T-cell (primary cell): Measurements from ENCODE around the gene GFRA1. TPM values are rescaled to one million over a fixed set of nuclear protein-coding genes. Genes with fewer than 3 reads are reported as not detected.
"Not testable (repeated sequence)": the region's sequence is repeated elsewhere in the genome, so short reads cannot be mapped to it uniquely, and the experiment has no call there.

Experiments
- ATAC-seq, 4 experiments: fragments of 200-7000 bp in 3 of 4; fragments of 150-1000 bp in 1 of 4; cut with Tn5 transposase; replicated peaks in 1 of 4; 1 replicate in 3 of 4; 2 replicates in 1 of 4; pipeline ENCODE4 v1.10.0; 2021; ENCODE audit warnings: moderate library complexity in 3 of 4, mild to moderate bottlenecking in 2 of 4, moderate number of reproducible peaks in 1 of 4
- CTCF ChIA-PET, 2 donors: fragments of 300-600 bp; sonication (Branson Sonifier 250); formaldehyde crosslinking; loops; one replicate each; lab custom pipeline; 2022; ENCODE audit warnings: antibody characterized with exemption in 2 of 2; lab: Charles Lee
- POLR2A ChIA-PET, 2 donors: fragments of 300-600 bp; sonication (Branson Sonifier 250); formaldehyde crosslinking; loops; one replicate each; lab custom pipeline; 2022; ENCODE audit warnings: antibody characterized with exemption in 2 of 2; lab: Charles Lee
- DNase-seq, 35 experiments: peaks; one replicate each; pipeline versions ENCODE4 v3.0.0 to v3.0.0-alpha.2; 2013 to 2023
- H3K27ac ChIP-seq: one replicate; pipeline ENCODE4 v1.5.1; 2013; ENCODE audit warnings: low read length
- H3K27me3 ChIP-seq, 2 experiments: replicated peaks in 1 of 2; 1 replicate in 1 of 2; 2 replicates in 1 of 2; pipeline versions ENCODE4 v1.6.1 to v1.7.0; 2013; ENCODE audit warnings: low read length in 1 of 2, mixed read lengths in 1 of 2; ENCODE audit not compliant: control insufficient read depth in 2 of 2, insufficient read depth in 2 of 2; ENCODE audit errors: extremely low read depth in 1 of 2
- H3K36me3 ChIP-seq, 2 donors: 1 replicate in 1 of 2; 2 replicates in 1 of 2; pipeline versions ENCODE4 v1.6.1 to v1.7.0; 2013; ENCODE audit warnings: low read length in 1 of 2; ENCODE audit not compliant: control insufficient read depth in 2 of 2, insufficient read depth in 1 of 2; ENCODE audit errors: extremely low read depth in 1 of 2
- H3K4me1 ChIP-seq, 2 experiments: 1 replicate in 1 of 2; 2 replicates in 1 of 2; pipeline versions ENCODE4 v1.6.1 to v1.7.0; 2013; ENCODE audit warnings: low read length in 2 of 2, mixed read lengths in 1 of 2; ENCODE audit not compliant: insufficient read depth in 2 of 2, control insufficient read depth in 1 of 2; ENCODE audit errors: extremely low read depth in 1 of 2
- H3K4me3 ChIP-seq, 2 donors: 1 replicate in 1 of 2; 2 replicates in 1 of 2; pipeline versions ENCODE4 v1.5.1 to v1.7.0; 2013; ENCODE audit warnings: mild to moderate bottlenecking in 2 of 2, low read length in 1 of 2, moderate library complexity in 1 of 2; ENCODE audit not compliant: control insufficient read depth in 1 of 2; ENCODE audit errors: extremely low read depth in 1 of 2
- H3K9me3 ChIP-seq: 2 replicates; pipeline ENCODE4 v1.7.0; 2013
- H3K27ac Mint-ChIP-seq, 2 donors: one replicate each; pipeline ENCODE4 v1.8.0; 2020 to 2021; ENCODE audit warnings: mild to moderate bottlenecking in 2 of 2, mixed read lengths in 2 of 2
- H3K27me3 Mint-ChIP-seq, 2 donors: one replicate each; pipeline ENCODE4 v1.8.0; 2021 to 2022; ENCODE audit warnings: mixed read lengths in 2 of 2
- H3K36me3 Mint-ChIP-seq: one replicate; pipeline ENCODE4 v1.8.0; 2021; ENCODE audit warnings: mixed read lengths
- H3K4me1 Mint-ChIP-seq, 3 donors: one replicate each; pipeline ENCODE4 v1.8.0; 2020 to 2022; ENCODE audit warnings: mixed read lengths in 3 of 3, mild to moderate bottlenecking in 1 of 3
- H3K4me3 Mint-ChIP-seq, 3 donors: one replicate each; pipeline ENCODE4 v1.8.0; 2020 to 2022; ENCODE audit warnings: mild to moderate bottlenecking in 3 of 3, mixed read lengths in 3 of 3, moderate library complexity in 3 of 3
- H3K9me3 Mint-ChIP-seq, 3 donors: one replicate each; pipeline ENCODE4 v1.8.0; 2020 to 2022; ENCODE audit warnings: mixed read lengths in 3 of 3
- WGBS: methylation state at CpG from one replicate; pipeline ENCODE4 v1.1.5; 2013; ENCODE audit warnings: missing lambda C conversion rate; ENCODE audit not compliant: insufficient coverage; 5-methylcytosine and 5-hydroxymethylcytosine counted together
- total RNA-seq, 35 experiments: library from RNA in 6 of 35; stranded (reverse) in 6 of 35; fragments of 120-200 nt in 1 of 35; gene quantifications; one replicate each; pipeline versions ENCODE4 v1.2.1 to v1.2.4 and lab custom pipeline; 2013 to 2026

GFRA1 gene
- total RNA-seq, 5 donors from 2014 or later (not counting 1 experiment from before 2014, with no cell fraction given) = 0.03 to 0.25 (median 0.20) TPM; not detected in 2

GRCh38 chr10:116053009-116053730 lies 219.8 kb downstream of the GFRA1 start:
- H3K27ac ChIP-seq, POLR2A ChIA-PET, H3K4me1 ChIP-seq, H3K4me3 Mint-ChIP-seq, ATAC-seq, H3K4me1 Mint-ChIP-seq, H3K27me3 ChIP-seq, H3K9me3 Mint-ChIP-seq, H3K27me3 Mint-ChIP-seq, CTCF ChIA-PET, H3K4me3 ChIP-seq, H3K9me3 ChIP-seq, H3K36me3 ChIP-seq, H3K27ac Mint-ChIP-seq, DNase-seq, H3K36me3 Mint-ChIP-seq: not testable (repeated sequence)
- WGBS = no CpG with 5 or more reads among the region's 3 CpGs

- no CpG with 5 or more reads among the region's 3 CpGs for WGBS
- H3K4me1 Mint-ChIP-seq, H3K27ac Mint-ChIP-seq, H3K4me1 ChIP-seq, H3K4me3 Mint-ChIP-seq, H3K27me3 Mint-ChIP-seq, H3K27ac ChIP-seq, H3K4me3 ChIP-seq, CTCF ChIA-PET, DNase-seq, POLR2A ChIA-PET, H3K9me3 ChIP-seq, ATAC-seq, H3K9me3 Mint-ChIP-seq, H3K36me3 ChIP-seq, H3K27me3 ChIP-seq, H3K36me3 Mint-ChIP-seq: not testable (repeated sequence)
Measured at GRCh38 chr10:116052522-116052921, 220.5 kb downstream of the GFRA1 start.

GRCh38 chr10:116049974-116050304 lies 223.1 kb downstream of the GFRA1 start:
- H3K9me3 Mint-ChIP-seq = peaks cover 3 to 4% (median 4%) of the 10 kb centered on the region in 3 donors
- Histone ChIP-seq H3K36me3 (no peaks in the 10 kb centered on the region), H3K4me3 (no peak overlapping the region), H3K4me1 (no peaks in the 10 kb centered on the region), H3K27me3 (no peaks in the 10 kb centered on the region), H3K9me3 (no peaks in the 10 kb centered on the region), H3K27ac (no peak overlapping the region)
- no peak overlapping the region for H3K4me3 Mint-ChIP-seq
- ChIA-PET CTCF (no interaction called here), POLR2A (no interaction called here)
- no peaks in the 10 kb centered on the region for H3K4me1 Mint-ChIP-seq
- H3K27ac Mint-ChIP-seq = no peak overlapping the region
- DNase-seq (no peak), ATAC-seq (no peak)
- no peaks in the 10 kb centered on the region for H3K36me3 Mint-ChIP-seq
- WGBS = 69% methylated on average over 5 of the region's 5 CpGs
- H3K27me3 Mint-ChIP-seq = no peaks in the 10 kb centered on the region

GRCh38 chr10:116049158-116049973 lies 223.6 kb downstream of the GFRA1 start:
- Mint-ChIP-seq H3K4me3 (no peak overlapping the region), H3K27ac (no peak overlapping the region), H3K4me1 (no peaks in the 10 kb centered on the region), H3K36me3 (no peaks in the 10 kb centered on the region), H3K9me3 (peaks cover 3 to 4% (median 4%) of the 10 kb centered on the region in 3 donors), H3K27me3 (no peaks in the 10 kb centered on the region)
- no peaks in the 10 kb centered on the region for H3K36me3 ChIP-seq
- WGBS = 82% methylated on average over 5 of the region's 10 CpGs
- no peaks in the 10 kb centered on the region for H3K27me3 ChIP-seq
- no peaks in the 10 kb centered on the region for H3K4me1 ChIP-seq
- DNase-seq (no peak), ATAC-seq (no peak)
- no peak overlapping the region for H3K4me3 ChIP-seq
- ChIA-PET CTCF (no interaction called here), POLR2A (no interaction called here)
- no peaks in the 10 kb centered on the region for H3K9me3 ChIP-seq
- H3K27ac ChIP-seq = no peak overlapping the region

GRCh38 chr10:116045366-116046356 lies 227.3 kb downstream of the GFRA1 start:
- WGBS = 79% methylated on average over 5 of the region's 13 CpGs
- Histone ChIP-seq H3K9me3 (no peaks in the 10 kb centered on the region), H3K27me3 (no peaks in the 10 kb centered on the region), H3K27ac (no peak overlapping the region), H3K36me3 (no peaks in the 10 kb centered on the region), H3K4me1 (no peaks in the 10 kb centered on the region), H3K4me3 (no peak overlapping the region)
- no peak overlapping the region for H3K27ac Mint-ChIP-seq
- DNase-seq = no peak
- ChIA-PET POLR2A (no interaction called here), CTCF (no interaction called here)
- no peak overlapping the region for H3K4me3 Mint-ChIP-seq
- H3K4me1 Mint-ChIP-seq = no peaks in the 10 kb centered on the region
- H3K36me3 Mint-ChIP-seq = no peaks in the 10 kb centered on the region
- no peak for ATAC-seq
- no peaks in the 10 kb centered on the region for H3K27me3 Mint-ChIP-seq
- H3K9me3 Mint-ChIP-seq = peaks cover 3 to 14% (median 13%) of the 10 kb centered on the region in 3 donors

GRCh38 chr10:116044801-116045248 lies 228.2 kb downstream of the GFRA1 start:
- no peaks in the 10 kb centered on the region for H3K27me3 Mint-ChIP-seq

More at GRCh38 chr10:116044801-116045248, 228.2 kb downstream of the GFRA1 start:
- Mint-ChIP-seq H3K4me1 (no peaks in the 10 kb centered on the region), H3K27ac (no peak overlapping the region), H3K36me3 (no peaks in the 10 kb centered on the region), H3K4me3 (no peak overlapping the region), H3K9me3 (peaks cover 3 to 15% (median 13%) of the 10 kb centered on the region in 3 donors)
- 77% methylated on average over 2 of the region's 3 CpGs for WGBS
- Histone ChIP-seq H3K27me3 (no peaks in the 10 kb centered on the region), H3K36me3 (no peaks in the 10 kb centered on the region), H3K27ac (no peak overlapping the region), H3K4me1 (no peaks in the 10 kb centered on the region), H3K4me3 (no peak overlapping the region), H3K9me3 (no peaks in the 10 kb centered on the region)
- no peak for ATAC-seq
- ChIA-PET POLR2A (no interaction called here), CTCF (no interaction called here)
- DNase-seq = no peak
